Panc1 (cell line): ENCODE data around the gene CSDE1. TPM values are rescaled to one million over a fixed set of nuclear protein-coding genes. Genes with fewer than 3 reads are reported as not detected.
A peak's percentile ranks its signal among the peaks of the same experiment; 100 is the strongest.

Experiments
- ATAC-seq: fragments of 200-7000 bp; cut with Tn5 transposase; 2 replicates; pipeline ENCODE4 v1.9.1; 2020; ENCODE audit warnings: mild to moderate bottlenecking, moderate library complexity
- BruUV-seq: library from RNA; stranded (reverse); fragments of 400-500 nt; replicated peaks from 2 replicates; lab custom pipeline; 2021; lab: Mats Ljungman, UMichigan
- CTCF ChIA-PET: fragments of 300-600 bp; sonication (Branson Sonifier 250); formaldehyde crosslinking; loops from one replicate; lab custom pipeline; 2022; ENCODE audit warnings: antibody characterized with exemption; lab: Charles Lee
- POLR2A ChIA-PET: fragments of 300-600 bp; sonication (Branson Sonifier 250); formaldehyde crosslinking; loops from one replicate; lab custom pipeline; 2022; ENCODE audit warnings: antibody characterized with exemption; lab: Charles Lee
- DNase-seq: peaks from one replicate; pipeline ENCODE4 v3.0.0-alpha.2; 2010; ENCODE audit warnings: low read depth, low spot score
- H3K27ac ChIP-seq: 2 replicates; pipeline ENCODE4 v1.5.1; 2011; ENCODE audit warnings: mild to moderate bottlenecking, low read length, inconsistent platforms
- H3K27me3 ChIP-seq: fragments of 200-500 bp; sonication (Bioruptor generic); 2 replicates; pipeline ENCODE4 v1.6.0; 2014; ENCODE audit warnings: low read length, inconsistent platforms; ENCODE audit not compliant: control insufficient read depth, insufficient read depth
- H3K36me3 ChIP-seq: fragments of 200-500 bp; sonication (Bioruptor generic); 2 replicates; pipeline ENCODE4 v1.5.1; 2014; ENCODE audit warnings: inconsistent platforms, mild to moderate bottlenecking, low read length, moderate library complexity; ENCODE audit not compliant: control insufficient read depth, insufficient read depth
- H3K4me1 ChIP-seq: 2 replicates; pipeline ENCODE4 v1.5.1; 2011; ENCODE audit warnings: inconsistent platforms, mild to moderate bottlenecking, low read length, moderate library complexity; ENCODE audit not compliant: control insufficient read depth, insufficient read depth
- H3K4me3 ChIP-seq, 2 experiments: 2 replicates each; pipeline ENCODE4 v1.5.1; 2011 to 2012; ENCODE audit warnings: low read depth in 2 of 2, low read length in 2 of 2, mild to moderate bottlenecking in 2 of 2, inconsistent platforms in 1 of 2, moderate library complexity in 1 of 2
- H3K9me3 ChIP-seq: fragments of 200-500 bp; sonication (Bioruptor generic); 2 replicates; pipeline ENCODE4 v1.5.1; 2014; ENCODE audit warnings: low read depth, mild to moderate bottlenecking, inconsistent platforms, low read length, moderate library complexity; ENCODE audit not compliant: control insufficient read depth, insufficient read depth
- POLR2AphosphoS5 ChIP-seq: IDR thresholded peaks from 2 replicates; pipeline ENCODE4 v1.6.1; 2012; ENCODE audit warnings: mild to moderate bottlenecking, low read depth, low read length, moderate library complexity
- SIN3A ChIP-seq: IDR thresholded peaks from 2 replicates; pipeline ENCODE4 v1.6.1; 2012; ENCODE audit warnings: low read depth, mild to moderate bottlenecking, low read length, moderate library complexity, borderline replicate concordance; ENCODE audit not compliant: insufficient read depth
- TCF7L2 ChIP-seq: IDR thresholded peaks from 2 replicates; pipeline ENCODE4 v1.6.1; 2011; ENCODE audit warnings: mild to moderate bottlenecking, low read depth, low read length, inconsistent platforms
- in situ Hi-C: cut with HindIII; loops from 2 replicates; pipeline ENCODE4 v1.10.0; 2016; ENCODE audit warnings: low sequenced_read_pairs, low pct_unique_long_range_greater_than_20kb
- intact Hi-C: fragments of 100-400 bp; cut with micrococcal nuclease; formaldehyde crosslinking; loops from one replicate; pipeline ENCODE4 v1.10.0; 2022; ENCODE audit not compliant: unreplicated experiment
- total RNA-seq: library from RNA; stranded (reverse); gene quantifications from one replicate; pipeline ENCODE4 v1.2.1, GENCODE V29; 2021; ENCODE audit not compliant: unreplicated experiment
- TF ChIP-seq, protein P1 (sequence below): fragments of 450-650 bp; IDR thresholded peaks from 2 replicates; pipeline ENCODE4 v1.5.1; 2017; ENCODE audit warnings: mild to moderate bottlenecking
- TF ChIP-seq, protein P2 (sequence below), 2 experiments: IDR thresholded peaks; 2 replicates each; pipeline ENCODE4 v1.6.1; 2011 to 2012; ENCODE audit warnings: low read depth in 2 of 2, control low read depth in 1 of 2, low read length in 1 of 2, mild to moderate bottlenecking in 1 of 2, moderate library complexity in 1 of 2; ENCODE audit not compliant: insufficient read depth in 1 of 2

CSDE1 gene
- total RNA-seq, 1 experiment from 2014 or later, result 347 TPM

DNA sequence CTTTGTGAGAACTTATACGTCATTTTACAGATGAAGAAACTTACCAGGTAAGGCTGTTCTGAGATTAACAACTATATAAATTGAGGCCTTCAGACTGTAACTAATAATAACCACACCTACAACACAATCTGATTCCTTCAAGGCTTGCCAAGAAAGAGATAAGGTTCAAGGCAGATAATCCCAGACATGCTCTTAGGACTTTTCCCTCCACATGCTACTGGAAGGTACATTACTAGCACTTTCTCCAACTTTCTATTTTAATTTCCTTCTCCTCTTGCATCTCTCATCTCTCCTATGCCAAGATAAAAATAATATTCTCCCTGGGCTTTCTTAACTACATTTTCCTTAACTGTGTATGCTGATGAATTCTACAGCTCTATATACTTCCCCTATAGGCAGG is 22.3 kb downstream of the CSDE1 start:
- DNase-seq, result no peak
- peaks cover 64% of the 10 kb centered on the region for H3K36me3 ChIP-seq
- no peaks in the 10 kb centered on the region for H3K9me3 ChIP-seq
- no peak for ATAC-seq
- TF ChIP-seq, protein P1, sequence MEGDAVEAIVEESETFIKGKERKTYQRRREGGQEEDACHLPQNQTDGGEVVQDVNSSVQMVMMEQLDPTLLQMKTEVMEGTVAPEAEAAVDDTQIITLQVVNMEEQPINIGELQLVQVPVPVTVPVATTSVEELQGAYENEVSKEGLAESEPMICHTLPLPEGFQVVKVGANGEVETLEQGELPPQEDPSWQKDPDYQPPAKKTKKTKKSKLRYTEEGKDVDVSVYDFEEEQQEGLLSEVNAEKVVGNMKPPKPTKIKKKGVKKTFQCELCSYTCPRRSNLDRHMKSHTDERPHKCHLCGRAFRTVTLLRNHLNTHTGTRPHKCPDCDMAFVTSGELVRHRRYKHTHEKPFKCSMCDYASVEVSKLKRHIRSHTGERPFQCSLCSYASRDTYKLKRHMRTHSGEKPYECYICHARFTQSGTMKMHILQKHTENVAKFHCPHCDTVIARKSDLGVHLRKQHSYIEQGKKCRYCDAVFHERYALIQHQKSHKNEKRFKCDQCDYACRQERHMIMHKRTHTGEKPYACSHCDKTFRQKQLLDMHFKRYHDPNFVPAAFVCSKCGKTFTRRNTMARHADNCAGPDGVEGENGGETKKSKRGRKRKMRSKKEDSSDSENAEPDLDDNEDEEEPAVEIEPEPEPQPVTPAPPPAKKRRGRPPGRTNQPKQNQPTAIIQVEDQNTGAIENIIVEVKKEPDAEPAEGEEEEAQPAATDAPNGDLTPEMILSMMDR, result no peak
- TF ChIP-seq, protein P2, sequence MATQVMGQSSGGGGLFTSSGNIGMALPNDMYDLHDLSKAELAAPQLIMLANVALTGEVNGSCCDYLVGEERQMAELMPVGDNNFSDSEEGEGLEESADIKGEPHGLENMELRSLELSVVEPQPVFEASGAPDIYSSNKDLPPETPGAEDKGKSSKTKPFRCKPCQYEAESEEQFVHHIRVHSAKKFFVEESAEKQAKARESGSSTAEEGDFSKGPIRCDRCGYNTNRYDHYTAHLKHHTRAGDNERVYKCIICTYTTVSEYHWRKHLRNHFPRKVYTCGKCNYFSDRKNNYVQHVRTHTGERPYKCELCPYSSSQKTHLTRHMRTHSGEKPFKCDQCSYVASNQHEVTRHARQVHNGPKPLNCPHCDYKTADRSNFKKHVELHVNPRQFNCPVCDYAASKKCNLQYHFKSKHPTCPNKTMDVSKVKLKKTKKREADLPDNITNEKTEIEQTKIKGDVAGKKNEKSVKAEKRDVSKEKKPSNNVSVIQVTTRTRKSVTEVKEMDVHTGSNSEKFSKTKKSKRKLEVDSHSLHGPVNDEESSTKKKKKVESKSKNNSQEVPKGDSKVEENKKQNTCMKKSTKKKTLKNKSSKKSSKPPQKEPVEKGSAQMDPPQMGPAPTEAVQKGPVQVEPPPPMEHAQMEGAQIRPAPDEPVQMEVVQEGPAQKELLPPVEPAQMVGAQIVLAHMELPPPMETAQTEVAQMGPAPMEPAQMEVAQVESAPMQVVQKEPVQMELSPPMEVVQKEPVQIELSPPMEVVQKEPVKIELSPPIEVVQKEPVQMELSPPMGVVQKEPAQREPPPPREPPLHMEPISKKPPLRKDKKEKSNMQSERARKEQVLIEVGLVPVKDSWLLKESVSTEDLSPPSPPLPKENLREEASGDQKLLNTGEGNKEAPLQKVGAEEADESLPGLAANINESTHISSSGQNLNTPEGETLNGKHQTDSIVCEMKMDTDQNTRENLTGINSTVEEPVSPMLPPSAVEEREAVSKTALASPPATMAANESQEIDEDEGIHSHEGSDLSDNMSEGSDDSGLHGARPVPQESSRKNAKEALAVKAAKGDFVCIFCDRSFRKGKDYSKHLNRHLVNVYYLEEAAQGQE (IDR thresholded peaks at IDR 0.05; ENCODE audit: insufficient read depth in 1 of 2, low read depth in 2 of 2, low read length in 1 of 2), result no peak
- TF ChIP-seq SIN3A, result no peak
- no peak for TF ChIP-seq POLR2AphosphoS5
- TF ChIP-seq TCF7L2, result no peak
- no peak overlapping the region for H3K27ac ChIP-seq
- BruUV-seq, result no TSS peak
- no peaks in the 10 kb centered on the region for H3K4me1 ChIP-seq
- H3K4me3 ChIP-seq, result no peak overlapping the region
- POLR2A ChIA-PET, result no interaction called here
- CTCF ChIA-PET, result no interaction called here
- intact Hi-C loops, result no loop called here
- no peaks in the 10 kb centered on the region for H3K27me3 ChIP-seq
- in situ Hi-C loops, result no loop called here

DNA sequence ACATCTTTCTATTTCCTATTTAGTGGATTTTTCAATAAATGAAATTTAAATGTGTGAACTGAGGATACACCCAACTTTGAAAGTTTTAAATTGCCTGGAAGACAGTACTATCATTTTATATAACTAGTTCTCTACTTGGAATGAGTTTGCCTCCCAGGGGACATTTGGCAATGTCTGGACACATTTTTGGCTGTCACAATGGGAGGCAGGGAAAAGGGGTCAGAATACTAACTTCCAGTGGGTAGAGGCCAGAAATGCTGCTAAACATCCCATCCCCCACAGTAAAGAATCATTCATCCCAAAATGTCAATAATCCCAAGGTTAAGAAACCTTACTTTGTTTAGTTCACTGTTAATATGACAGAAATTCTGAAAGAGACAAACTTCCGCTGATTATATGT is 28.0 kb downstream of the CSDE1 start:
- H3K36me3 ChIP-seq, result peaks cover 56% of the 10 kb centered on the region
- H3K4me1 ChIP-seq, result no peaks in the 10 kb centered on the region
- CTCF ChIA-PET, result no interaction called here
- ATAC-seq (no peak), DNase-seq (no peak)
- H3K4me3 ChIP-seq, result no peak overlapping the region
- BruUV-seq, result TSS peak; percentile 16
- in situ Hi-C loops, result no loop called here
- no peak overlapping the region for H3K27ac ChIP-seq
- no peaks in the 10 kb centered on the region for H3K9me3 ChIP-seq
- no peaks in the 10 kb centered on the region for H3K27me3 ChIP-seq
- POLR2A ChIA-PET, result no interaction called here
- TF ChIP-seq, protein P2 (IDR thresholded peaks at IDR 0.05; ENCODE audit: insufficient read depth in 1 of 2, low read depth in 2 of 2, low read length in 1 of 2), result no peak
- TF ChIP-seq, protein P1, result no peak
- no peak for TF ChIP-seq POLR2AphosphoS5
- TF ChIP-seq SIN3A, result no peak
- no peak for TF ChIP-seq TCF7L2
- intact Hi-C loops, result no loop called here
